GM19438 (cell line): ENCODE results near the gene SPSB4.

Experiments
- ATAC-seq: cut with Tn5 transposase; IDR thresholded peaks from one replicate; pipeline ENCODE4 v1.9.1; 2021; ENCODE audit warnings: low read depth; ENCODE audit not compliant: unreplicated experiment

The SPSB4 gene

DNA sequence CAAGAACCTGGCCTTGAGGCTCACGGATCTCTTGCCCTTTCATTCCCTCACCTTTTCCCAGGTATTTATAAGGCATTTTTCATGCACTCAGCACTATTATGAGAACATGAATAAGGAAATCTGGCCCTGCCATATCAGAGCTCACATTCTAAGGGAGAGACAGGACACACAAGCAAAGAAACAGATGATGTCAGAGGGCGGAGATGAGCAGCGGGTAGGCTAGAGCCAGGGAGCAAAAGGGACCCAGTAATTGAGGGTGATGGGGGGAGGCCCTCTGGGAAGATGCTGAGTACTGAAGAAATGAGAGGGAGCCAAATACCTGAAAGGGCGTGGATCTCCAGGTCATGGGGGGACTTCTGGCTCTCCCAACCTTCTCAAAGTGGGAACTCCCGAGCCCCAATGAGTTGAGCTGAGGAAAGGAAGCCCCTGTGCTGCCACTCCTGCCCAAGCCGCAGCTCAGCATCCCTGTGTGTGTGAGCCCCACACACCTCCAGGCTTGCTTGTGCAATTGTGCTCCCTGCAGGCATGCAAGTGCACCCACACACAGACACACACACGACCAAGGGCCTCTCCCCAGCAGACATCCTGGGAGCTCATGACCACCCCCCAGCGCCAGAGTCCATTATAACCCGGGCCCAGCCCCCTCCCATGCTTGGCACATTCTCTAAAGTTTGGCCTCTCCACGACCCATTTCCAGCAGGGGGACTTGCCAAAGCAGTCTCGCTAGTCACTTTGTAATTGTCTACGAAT, 99.1 kb downstream of the SPSB4 start:
- no peak for ATAC-seq

DNA sequence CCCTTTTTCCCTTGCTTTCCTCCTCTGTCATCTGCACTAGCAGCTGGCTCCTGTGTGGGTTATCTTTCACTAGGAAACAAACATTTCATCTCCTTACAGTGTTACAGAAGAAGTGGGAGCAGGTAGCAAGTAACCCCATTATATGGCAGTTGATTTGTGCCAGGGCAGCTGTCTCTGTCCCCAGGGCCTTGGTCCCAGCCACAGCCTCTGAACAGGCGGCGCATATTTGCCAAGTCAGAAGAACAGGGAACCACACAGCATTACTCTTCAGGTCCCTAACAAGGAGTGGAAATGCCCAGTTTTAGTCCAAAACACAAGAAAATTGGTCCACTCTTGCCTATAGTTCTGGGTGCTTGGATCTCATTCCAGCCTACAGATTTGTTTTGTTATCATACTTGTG, 99.8 kb downstream of the SPSB4 start:
- ATAC-seq = no peak

DNA sequence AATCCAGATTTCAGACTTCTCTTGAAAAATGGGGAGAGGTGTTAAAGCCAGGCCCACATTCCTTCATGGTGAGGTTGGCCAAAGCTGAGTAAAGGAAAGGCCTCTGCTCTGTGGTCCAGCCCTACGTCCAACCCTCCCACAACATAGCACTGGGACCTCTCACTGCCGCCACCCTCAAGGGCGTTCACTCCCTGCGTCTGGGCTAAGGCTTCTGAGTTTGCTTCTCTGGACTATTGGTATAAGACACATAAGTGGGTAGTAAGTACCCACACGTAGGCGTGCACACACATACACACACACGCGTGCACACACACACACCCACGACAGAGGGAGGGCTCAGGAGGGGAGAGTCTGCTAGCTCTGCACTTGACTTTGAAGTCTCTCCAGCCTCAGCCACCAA, 100.3 kb downstream of the SPSB4 start:
- no peak for ATAC-seq

DNA sequence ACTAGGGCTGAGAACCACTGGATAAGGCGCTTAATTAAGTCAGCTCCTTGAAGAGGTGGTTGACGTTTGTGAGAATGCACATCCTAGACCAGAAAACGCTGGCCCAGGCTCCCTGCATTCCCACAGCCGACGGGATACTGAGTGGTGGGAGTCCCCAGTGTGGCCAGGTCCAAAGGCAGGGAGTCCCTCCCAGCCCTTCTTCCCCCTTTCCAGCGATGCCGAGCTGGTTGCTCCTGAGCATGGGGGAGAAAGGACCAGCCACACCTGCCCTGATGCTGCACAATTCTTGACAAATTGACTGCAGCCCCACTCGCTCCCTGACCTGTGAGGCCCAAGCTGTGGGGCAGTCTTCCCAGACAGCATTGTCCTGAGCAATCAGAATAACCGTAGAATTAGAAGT, 101.0 kb downstream of the SPSB4 start:
- no peak for ATAC-seq

DNA sequence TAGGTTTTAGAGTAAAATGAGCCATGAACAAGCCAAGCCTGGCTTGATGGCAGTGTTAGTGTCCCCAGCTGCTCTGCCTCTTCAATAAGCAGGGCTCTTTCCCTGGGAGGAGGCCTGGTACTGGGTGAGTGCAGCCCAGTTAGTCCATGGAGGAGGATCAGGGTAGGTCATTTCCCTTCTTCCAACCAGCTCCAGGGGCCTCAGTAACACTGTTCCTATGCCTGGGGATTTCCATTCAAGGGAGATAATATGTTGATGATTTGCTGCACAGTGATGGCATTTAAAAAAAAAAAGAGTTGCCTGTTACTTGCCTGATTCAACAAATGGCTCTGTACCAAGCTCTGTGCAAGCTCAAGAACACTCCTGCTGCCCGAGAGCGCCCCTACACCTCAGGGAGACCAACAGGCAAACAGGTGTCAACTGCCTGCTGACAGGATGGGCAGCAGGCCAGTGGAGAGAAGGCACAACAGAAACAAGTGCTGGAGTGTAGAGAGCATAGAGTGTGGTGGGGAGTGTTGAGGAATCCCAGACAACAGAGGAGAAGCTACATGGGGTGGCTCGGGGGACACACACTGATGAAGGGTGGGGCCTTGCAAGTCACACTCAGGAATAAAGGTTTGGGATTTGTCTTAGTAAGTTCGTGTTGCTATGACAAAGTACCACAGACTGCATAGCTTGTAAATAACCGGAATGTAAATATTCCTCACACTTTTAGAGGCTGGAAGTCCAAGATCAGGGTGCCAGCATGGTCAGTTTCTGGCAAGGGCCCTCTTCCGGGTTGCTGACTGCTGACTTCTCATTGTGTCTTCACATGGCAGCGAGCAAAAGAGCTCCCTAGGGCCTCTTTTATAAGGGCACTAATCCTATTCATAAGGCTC, 101.9 kb downstream of the SPSB4 start:
- no peak for ATAC-seq

DNA sequence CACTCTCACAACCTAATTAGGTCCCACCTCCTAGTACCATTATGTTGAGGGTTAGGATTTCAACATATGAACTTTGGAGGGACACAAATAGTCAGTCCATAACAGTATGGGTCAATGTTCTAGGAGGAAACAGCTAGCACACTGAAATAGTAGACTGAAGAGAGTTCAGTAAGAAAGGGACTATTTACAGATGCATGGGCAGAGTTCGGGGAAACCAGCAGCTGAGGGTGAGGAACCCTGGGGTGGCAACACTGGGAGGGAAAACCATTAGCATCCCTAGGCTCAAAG, 102.5 kb downstream of the SPSB4 start:
- ATAC-seq = no peak

DNA sequence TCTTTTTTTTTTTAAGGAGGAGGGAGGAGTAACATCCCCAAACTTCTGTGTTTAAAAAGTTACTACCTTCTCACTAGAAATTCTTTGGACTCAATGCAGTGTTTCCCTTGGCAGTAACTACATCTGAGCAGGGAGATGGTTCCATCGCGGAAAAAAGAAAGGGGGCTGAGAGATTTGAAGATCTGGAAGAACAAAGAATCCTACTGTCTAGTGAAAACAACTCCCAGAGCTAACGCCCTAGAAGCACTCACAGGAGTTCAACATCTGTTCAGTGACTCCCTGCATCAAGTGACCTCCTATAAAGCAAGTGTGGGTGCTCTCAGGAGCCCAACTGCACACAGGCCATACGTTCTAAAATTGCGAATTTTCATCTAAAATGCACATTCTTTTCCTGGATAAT, 113.7 kb downstream of the SPSB4 start:
- no peak for ATAC-seq

DNA sequence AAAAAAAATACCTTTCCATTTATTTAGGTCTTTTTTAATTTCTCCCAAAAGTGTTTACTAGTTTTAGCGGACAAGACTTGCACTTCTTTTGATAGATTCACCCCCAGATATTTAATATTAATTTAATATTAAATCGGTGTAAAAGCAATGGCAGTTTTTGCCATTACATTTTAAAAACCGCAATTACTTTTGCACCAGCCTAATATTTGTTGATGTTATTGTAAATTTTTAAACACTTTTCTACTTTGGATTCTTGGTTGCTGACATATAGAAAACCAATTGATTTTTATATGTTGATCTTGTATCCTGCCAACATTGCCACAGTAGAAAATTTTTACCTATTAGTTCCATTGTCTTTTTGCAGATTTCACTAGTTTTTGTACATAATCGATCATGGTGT, 116.5 kb downstream of the SPSB4 start:
- no peak for ATAC-seq

DNA sequence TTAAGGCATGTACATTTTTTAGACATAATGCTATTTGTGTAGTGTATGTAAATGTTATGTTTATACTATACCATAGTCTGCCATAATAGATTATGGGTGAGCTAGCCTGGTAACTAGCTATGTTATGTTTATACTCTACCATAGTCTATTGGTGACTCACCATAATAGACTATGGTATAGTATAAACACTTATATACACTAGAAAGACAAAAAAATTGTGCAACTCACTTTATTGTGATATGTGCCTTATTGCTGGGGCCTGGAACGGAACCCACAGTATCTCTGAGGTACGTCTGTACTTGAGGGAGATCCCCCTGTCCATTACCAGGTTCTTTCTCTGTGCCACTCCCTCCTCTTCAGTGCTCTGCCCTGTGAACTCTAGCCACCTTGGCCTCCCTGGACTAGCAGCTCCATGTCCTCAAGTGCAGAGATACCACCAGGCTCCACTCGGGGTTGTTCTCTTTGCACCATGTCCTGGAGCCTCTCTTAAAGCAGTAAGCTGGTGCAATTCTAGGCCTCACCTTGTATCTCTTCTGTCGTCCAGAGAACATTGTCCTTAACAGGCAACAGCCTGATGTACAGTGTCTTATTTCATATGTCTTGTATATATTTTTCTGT, 119.6 kb downstream of the SPSB4 start:
- ATAC-seq = no peak

DNA sequence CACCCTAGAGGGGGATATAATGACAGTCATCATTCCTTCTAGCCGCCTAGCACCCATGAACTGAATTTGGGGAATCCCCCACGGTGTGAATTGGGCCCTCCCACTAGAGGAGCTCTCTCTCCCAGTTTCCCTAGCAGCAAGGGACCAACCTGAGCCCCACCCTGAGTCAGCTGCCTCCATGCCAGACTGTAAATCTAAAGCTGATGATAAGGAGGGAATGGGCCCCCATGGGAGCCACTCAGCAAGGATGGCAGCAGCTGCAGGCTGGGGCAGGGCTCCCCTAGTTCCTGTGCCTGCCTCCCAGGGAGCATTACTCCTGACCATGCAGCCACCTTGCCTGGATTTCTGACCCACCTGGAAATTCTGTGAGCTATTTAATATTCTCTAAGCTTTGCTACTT, 123.5 kb downstream of the SPSB4 start:
- no peak for ATAC-seq

DNA sequence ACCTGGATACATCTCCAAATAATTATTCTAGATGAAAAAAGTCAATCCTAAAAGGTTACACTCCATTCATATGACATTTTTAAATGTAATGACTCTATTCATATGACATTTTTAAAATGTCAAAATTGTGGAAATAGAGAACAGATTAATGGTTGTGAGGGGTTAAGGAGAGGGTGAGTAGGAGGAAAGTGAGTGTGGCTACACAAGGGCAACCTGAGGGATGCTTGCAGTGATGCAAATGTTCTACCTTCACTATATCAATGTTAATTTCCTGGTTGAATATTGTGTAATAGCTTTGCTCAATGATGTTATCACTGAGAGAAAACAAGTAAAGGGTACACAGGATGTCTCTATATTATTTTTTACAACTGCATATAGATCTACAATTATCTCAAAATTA, 125.6 kb downstream of the SPSB4 start:
- ATAC-seq = no peak

DNA sequence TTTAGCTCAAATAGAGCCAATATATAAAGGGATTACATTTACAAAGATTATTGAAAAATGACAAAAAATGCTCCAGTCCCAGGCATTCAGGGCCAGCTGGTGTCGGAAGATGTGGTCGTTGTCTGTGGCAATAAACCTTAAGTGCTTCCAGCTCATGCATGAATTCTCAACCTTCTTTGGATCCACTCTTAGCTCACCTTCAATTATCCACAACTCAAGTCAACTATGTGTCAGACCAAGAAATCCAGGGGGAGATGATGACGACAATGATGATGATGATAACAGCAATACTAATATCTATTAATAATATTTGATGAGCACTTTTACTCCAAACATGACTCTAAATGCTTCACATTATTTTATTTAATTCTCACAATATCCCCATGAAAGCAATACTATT, 126.9 kb downstream of the SPSB4 start:
- no peak for ATAC-seq

DNA sequence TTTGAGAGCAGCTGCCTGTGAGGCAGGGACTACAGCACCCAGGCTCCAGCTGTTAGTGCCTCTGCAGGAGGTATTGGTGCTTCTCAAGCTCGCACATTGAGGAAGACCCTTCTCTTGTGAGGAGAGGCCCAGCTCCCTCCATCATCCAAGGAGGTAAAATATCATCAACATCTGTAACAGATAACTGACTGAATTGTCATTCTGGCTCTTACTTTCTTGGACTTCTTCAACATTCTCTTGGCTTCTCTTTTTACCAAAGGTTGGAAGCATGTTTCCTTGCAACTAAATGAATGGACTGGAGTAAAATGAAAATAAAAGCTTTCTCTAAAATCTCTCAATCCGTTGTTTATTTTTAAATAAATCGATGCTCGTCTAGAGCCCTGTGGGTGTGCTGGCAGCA, 127.4 kb downstream of the SPSB4 start:
- ATAC-seq = no peak

DNA sequence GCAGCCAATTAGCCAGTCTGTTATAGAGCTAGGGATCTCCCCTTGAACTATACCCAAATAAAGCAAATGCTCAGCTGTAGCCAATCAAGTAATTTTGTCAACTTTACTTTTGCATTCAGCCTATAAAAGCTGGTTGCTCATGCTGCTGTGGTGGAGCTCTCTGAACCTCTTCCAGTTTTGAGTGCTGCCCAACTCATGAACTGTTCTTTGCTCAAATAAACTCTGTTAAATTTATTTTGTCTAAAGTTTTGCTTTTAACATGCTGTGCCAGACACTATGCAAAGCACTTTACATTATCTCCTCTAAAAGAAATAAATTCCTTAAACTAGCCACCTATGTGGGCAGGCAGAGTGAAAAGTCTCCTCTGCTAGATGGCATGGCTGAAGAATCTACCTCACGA, 128.8 kb downstream of the SPSB4 start:
- ATAC-seq = no peak

DNA sequence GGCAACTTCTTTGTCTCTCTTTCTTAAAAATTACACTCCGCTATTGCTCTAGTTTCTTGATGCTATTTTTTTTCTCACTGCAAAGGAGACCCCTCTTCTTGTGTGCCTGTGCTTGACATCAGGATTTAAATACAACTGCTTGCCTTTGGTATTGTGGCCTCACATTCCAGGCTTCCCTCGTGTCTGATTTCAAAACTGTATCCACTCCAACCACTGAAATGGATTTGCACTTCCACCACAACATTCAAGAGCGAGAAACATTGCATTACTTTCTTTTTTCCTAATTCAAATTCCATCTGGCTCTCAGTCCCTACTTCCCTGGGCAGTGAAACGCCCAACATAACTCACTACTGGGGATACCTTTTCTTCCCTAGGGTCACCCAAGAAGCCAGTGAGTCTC, 130.0 kb downstream of the SPSB4 start:
- no peak for ATAC-seq

DNA sequence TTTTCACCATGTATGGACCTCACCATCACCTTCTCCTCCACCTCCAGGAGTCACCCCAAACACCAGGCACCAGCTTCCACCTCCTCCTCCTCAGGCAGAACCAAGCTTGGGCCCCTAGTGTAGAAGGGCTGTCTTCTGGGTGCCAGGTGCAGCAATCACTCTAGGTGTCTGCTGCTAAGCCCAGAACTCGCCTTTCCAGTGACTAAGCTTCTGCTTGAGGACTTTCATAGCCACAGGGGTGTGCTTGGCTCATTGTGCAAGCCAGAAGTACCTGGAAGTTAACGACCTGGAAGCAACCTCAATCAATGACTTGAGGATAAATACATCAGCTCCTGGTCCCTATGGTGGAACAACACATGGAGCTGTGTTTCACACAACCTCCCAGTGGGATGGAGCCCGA, 130.7 kb downstream of the SPSB4 start:
- no peak for ATAC-seq

DNA sequence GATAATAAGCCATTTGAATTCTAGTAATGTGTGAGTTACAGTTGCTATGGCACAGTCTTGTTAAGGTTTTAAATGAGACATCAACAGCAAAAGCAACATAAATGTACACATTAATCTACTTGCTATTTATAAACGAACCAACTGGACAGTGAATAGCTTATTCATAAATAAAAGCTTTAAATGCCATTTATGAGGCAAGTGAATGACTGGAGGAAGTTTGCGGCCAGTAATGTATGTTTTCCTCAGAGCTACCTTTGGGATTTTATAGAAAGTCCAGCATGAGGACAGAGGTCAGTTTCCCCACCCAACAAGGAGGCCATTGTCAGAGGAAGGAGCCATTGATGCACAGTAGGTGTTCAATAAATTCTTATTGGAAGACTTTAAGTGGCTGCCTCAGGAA, 132.5 kb downstream of the SPSB4 start:
- no peak for ATAC-seq

DNA sequence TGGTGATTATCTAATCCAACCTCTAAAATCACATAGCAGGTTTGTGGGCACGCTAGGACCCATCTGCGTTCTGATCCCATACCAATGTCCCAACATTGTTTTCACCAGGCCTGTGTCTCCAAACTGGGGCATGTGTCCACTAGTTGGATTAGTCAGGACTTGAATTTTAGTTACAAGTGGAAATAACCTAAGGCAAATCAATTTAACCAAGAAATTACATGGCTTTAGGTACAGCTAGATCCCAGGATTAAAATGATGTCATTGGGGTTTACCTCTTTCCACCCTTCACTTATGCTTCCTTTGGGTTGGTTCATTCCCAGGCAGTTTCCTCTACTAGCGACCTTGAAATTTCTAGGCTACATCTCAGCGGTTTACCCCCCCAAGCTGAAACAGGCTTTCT, 133.3 kb downstream of the SPSB4 start:
- ATAC-seq = no peak

DNA sequence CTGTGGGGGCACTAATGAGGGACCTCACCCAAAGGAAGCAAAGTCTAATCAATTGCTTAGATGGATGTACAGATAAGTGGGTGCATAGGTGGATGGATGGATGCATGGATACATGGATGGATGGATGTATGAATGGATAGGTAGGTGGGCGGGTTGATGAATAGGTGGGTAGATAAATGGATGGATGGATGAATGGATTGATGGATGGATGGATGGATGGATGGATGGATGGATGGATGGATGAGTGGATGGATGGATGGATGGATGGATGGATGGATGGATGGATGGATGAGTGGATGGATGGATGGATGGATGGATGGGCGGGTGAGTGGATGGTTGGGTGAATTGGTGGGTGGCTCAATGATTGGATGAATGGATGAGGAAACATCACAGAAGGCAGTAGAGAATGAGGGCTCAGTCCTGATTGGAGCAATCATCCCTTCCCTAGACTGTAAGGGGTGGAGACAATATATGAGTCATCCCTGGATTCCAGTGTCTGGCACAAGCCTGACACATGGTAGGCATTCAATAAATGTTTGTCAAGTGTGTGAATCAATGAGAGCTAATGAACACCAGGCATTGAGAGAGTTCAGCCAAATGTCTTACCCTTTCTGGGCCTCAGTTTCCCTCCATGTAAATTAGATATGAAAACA, 140.1 kb downstream of the SPSB4 start:
- ATAC-seq = no peak

DNA sequence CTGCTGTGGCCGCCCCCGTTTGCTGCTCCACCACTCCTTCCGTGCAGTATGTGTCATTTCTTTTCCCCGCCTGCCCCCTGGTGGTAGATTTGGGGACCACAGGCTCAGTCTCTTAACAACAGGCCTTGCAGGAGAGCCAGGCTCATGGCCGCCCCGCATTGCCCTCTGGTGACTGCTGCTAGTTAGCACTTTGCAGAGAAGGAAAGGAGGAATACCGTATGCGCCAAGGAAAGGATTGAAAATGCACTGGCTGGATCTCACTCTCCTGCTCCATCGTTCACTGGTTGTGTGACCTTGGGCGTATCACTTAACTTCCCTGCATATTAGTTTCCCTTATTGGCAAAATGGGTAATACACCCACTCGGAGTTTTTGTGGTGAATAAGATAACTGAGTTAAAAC, 141.2 kb downstream of the SPSB4 start:
- ATAC-seq = peak; percentile 100

DNA sequence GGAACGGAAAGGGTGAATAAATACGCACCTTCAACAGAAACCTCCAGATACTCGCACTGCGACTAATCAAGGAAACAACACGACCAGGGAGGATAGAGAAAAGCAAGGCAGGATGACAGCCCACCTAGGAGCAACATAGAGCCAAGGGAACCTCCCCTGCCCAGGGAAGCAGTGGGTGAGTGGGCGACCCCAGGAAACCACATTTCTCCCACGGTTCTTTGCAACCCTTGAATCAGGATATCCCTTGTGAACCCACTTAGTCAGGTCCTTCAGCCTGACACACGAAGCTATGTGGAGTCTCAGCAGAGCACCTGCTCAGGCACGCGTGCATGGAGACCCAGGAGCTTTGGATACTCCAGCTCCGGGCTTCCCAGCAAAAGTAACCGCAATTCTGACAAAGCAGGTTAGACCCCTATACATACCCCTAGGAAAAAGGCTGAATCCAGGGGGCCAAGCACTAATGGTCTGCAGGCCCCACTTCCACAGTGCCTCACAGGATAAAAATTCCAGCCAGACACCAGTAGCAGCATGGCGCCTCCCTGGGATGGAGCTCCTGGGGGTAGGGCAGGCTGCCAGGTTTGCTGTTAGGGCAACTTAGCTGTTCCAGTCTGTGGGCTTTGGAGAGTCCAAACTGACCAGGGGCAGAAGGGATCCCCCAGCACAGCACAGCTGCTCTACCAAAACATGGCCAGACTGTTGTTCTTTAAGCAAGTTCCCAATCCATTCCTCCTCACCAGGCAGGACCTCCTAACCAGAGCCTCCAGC, 142.1 kb downstream of the SPSB4 start:
- no peak for ATAC-seq
